A673 (cell line): ENCODE results near the gene PGAM1.

ENCODE experiments used
- EZH2 ChIP-seq: fragments of 200-600 bp; sonication (generic); IDR thresholded peaks from 2 replicates; pipeline ENCODE4 v1.6.1; 2017; ENCODE audit warnings: borderline replicate concordance, low read depth, mild to moderate bottlenecking, mixed read lengths, antibody characterized with exemption, low read length; ENCODE audit not compliant: poor library complexity, severe bottlenecking
- TF ChIP-seq, protein P1 (sequence below): fragments of 300-800, 200-600 bp; sonication (generic); conservative IDR thresholded peaks from 2 replicates; pipeline ENCODE4 v1.5.1; 2017; ENCODE audit warnings: low read depth, mild to moderate bottlenecking, antibody characterized with exemption, low read length, moderate library complexity, mixed read lengths

DNA sequence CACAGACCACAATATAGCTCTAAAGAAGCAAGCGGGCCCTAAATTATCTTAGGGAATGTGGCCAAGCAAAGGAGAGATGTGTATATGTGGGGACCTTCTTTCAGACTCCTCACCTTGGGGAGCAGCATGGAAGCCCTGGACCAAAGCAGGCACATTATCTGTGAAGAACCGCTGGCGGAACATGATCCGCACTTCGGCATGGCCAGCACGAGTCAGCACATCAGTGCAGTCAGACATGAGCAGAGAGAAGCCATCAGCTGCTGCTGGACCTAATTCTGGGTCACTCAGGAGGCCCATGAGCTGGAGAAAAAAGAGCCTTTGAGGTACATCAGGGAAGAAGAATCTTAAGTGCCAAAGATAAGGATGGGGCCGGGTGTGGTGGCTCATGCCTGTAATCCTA is 33.9 kb downstream of the PGAM1 start:
- TF ChIP-seq, protein P1, sequence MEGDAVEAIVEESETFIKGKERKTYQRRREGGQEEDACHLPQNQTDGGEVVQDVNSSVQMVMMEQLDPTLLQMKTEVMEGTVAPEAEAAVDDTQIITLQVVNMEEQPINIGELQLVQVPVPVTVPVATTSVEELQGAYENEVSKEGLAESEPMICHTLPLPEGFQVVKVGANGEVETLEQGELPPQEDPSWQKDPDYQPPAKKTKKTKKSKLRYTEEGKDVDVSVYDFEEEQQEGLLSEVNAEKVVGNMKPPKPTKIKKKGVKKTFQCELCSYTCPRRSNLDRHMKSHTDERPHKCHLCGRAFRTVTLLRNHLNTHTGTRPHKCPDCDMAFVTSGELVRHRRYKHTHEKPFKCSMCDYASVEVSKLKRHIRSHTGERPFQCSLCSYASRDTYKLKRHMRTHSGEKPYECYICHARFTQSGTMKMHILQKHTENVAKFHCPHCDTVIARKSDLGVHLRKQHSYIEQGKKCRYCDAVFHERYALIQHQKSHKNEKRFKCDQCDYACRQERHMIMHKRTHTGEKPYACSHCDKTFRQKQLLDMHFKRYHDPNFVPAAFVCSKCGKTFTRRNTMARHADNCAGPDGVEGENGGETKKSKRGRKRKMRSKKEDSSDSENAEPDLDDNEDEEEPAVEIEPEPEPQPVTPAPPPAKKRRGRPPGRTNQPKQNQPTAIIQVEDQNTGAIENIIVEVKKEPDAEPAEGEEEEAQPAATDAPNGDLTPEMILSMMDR: no peak
- TF ChIP-seq EZH2: no peak
